ENCODE data around the gene DGKD.

DGKD gene

DNA sequence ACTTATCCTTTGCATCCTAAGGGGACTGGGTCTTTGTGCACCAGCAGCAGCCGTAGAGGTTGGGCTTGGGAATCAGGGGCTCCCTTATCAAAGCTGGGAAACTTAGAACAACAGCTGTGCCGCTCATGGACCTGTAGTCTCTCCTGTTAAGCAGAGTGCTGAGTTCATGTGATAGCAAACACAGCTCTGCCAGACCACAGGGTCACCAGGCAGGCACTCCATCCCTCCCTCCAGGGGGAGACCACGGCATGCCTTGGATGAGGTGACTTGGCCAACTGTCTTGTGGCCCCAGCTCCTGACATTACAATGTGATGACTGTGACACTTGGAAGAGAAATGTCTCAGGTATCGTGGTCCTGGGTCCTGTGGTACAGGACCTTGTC is 60.0 kb downstream of the DGKD start:
- no peak for DNase-seq

DNA sequence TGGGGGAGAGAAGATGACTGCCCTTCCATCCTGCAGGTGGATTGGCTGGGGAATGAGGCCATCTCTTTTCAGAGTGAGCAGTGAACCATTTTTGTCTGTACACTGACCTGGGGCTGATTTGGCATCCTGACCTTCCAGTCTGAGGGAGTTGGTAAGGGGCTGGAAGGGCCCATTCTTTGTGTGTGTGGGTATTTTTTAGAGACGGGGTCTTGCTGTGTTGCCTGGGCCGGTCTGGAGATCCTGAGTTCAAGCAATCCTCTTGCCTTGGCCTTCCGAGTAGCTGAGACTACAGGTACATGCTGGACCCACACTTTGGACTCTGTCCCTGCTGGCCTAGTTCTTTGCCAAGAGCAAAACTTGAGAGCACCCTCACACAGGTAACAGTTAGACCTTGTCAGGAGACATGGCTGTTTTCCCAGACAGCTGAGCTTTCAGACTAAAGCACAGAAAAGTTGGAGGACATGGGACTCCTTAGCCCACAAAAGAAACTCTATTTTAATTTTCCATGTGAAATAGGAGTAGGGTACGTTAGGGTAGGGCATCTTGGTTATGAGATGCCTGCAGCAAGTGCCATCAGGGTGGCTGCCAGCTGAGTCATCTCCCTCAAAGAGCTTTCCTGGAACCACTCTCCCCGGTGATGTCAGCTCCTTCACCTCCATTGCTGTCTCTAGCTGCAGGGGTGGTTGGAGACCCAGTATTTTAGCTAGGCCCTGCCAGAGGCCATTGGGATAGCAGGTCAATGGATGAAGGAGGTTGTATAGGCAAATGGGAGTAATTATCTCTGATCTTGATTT is 60.7 kb downstream of the DGKD start:
- no peak for DNase-seq

DNA sequence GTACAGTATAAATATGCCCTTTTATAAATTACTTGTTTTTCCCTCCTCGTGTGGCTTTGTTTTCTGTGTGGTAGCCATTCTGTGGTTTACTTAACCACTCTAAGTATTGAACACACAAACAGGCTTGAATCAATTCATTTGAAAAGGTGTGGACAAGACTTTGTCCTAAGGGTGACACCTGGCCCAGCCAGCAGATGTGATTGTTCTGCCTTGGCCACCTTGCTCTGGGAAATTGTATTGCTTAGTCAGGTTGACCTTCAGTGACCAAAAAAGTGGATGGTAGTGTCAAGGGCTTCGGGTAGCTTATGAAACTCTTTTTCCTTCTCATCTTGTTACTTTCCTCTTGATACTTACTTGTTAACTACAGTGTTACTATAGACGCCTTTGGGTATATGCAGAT is 61.9 kb downstream of the DGKD start:
- DNase-seq = no peak

DNA sequence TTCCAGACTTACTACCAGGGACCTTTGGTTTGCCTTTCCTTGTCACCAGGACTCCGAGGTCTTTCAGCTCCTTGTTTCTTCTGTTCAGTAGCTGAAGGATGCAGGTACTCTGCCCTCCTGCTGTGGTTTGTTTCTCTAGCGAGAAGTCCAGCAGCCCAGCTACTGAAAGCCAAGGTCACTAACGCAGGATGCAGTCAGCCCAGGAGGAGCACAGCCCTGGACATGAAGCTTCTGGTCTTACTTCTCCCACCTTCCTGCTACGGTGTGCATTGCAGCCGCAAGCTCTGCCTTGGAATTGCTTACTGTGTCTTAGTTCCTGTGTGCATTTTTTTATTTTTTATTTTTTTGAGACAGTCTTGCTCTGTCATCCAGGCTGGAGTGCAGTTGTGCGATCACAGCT is 62.4 kb downstream of the DGKD start:
- DNase-seq = no peak

DNA sequence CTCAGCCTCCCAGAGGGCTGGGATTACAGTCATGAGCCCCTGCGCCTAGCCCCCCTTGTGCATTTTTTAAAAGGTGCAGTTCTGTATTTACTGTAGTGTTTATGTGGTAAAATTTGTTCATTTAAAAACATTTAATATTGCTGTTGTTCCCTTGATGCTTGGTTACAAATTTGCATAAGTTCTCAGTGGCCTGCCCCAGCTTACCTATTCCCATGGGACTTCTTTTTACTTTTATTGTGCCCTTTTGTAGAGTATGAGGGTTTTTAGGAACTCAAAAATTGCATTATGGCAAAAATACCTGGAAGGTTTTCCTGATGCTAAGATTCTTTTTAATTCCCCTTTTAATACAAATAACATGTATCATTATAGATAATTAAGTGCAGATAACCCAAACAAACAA is 63.0 kb downstream of the DGKD start:
- DNase-seq = no peak

DNA sequence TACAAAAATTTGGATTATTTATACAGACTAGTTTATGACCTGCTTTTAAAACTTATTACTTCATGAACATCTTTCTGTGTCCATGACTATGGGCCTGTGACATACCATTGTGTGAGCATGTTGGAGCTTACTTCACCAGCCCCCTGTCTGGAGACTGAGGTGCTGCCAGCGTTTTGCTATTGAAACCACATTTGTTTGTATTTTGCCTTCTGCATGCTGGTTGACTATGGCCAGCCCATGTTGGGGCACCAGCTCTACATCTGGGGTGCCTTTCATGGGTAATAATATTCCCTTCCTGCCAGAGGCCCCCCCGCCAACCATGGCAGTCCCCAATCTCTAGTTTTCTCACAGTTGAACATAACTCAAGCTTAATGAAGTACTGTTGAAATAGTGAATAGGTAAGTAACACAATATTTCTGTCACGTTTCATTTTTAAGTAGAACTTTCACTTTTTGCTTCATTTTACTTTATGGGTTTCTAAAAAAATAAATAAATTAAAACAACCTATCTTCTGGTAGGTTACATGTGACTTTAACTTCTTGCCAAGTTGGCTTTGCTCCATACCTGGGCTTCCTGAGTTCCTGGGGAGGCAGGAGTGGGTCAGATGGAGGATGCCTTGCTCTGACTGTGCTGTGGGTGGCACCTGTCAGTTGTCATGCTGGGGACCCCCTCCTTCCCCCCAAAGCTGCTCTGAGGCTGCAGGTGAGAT is 63.9 kb downstream of the DGKD start:
- no peak for DNase-seq

DNA sequence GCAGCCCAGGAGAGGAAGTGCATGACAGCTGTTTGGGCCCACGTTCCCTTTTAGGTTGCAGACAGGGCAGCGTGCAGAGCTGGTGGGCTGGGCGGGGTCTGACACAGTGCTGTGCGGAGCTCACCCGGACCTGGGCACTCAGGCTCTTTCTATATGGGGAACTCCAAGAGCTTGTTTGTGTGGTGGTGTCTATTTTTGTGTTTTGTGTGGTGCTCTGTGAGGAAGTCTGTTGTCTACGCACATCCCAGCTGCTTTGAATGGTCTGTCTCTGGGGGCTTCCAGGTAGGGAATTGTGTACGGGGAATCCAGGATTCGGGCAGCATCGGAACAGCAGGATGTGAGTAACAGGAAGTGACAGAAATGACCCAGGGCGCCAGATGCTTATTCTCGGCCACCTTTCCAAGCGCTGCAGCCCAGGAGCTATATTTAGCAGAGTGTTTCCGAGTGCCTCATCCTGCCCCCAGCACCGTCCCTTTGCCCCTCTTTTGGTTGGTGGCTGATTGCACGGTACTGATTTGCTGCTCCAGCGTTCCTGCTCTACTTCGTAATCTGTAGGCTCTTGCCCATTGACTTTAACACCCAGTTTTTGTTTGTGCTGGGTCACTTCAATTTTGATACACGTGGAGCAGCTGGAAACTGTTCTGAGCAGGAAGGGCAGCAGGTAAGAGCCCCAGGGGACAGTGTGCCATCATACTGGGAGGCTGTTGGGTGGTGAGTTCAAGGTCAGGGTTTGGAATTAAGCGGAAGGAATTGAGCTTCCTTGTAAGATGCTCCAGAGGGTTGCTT is 64.7 kb downstream of the DGKD start:
- peak; percentile 71 for DNase-seq

DNA sequence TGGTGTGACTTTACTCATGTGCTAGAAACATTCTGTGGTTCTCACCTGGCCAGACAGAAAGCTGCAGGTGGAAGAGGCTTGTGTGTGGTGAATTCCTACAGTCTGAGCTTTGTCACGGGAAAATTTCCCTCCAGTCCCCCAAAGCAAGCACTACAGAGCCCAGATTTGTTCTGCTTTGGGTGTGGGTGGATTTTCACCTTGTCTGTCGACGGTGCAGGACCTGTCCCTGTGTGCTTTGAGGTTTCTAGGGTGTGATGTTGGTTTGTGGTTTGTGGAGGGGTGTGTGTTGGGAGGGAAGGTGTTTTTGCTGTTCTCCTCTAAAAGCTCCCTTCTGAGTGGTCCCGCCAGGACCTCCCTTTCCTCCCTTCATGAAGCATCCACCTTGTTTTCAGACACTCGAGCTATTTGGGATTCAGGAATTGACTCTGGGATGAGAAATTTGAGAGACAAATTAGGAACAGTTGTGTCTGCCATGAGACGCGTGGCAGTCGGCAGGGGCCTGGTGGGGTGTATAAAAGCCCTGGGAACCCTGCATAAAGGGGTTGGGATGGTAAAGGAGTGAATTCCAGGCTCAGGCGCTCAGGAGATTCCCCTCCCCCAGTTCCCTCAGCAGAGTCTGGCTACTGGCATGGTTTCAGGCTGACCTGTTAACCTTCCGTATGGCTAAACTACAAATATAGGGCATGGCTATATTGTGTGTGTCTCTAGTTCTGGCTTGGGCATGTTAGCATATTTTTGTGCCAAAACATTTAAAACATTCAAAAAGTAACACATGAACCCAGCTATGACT is 65.5 kb downstream of the DGKD start:
- peak; percentile 71 for DNase-seq

DNA sequence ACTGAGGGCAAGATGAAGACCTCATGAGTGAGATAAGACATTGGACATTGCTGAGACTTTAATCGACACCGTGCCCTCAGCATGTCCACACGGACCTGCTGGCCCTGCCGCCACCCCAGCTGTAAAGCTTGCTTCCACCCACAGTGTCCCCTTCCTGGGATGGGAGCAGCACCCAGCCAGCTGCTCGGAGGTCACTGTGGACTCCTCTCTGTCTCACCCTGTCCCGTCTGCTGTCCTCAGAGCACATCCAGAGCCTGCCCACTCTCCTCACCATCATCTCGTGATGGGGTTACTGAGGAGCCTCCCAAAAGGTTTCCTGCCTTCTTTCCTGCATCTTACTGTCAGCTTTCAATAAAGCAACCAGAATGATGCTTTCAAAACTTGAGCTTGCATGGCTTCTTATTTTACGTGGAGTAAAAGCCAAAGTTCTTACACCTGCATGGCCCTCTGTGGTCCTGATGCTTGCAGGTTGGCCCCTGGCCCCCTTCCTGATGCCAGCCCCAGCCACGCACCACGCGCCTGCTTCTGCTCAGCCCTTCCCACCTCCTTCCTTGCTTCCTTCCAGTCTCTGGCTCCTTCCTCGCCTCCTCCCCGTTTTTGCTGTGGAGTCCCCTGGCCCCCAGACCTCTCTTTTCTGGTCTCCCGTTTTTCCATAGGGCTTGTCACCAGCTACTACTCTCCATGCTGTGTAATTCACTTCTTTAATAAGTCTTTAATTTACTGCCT is 67.0 kb downstream of the DGKD start:
- DNase-seq = no peak

DNA sequence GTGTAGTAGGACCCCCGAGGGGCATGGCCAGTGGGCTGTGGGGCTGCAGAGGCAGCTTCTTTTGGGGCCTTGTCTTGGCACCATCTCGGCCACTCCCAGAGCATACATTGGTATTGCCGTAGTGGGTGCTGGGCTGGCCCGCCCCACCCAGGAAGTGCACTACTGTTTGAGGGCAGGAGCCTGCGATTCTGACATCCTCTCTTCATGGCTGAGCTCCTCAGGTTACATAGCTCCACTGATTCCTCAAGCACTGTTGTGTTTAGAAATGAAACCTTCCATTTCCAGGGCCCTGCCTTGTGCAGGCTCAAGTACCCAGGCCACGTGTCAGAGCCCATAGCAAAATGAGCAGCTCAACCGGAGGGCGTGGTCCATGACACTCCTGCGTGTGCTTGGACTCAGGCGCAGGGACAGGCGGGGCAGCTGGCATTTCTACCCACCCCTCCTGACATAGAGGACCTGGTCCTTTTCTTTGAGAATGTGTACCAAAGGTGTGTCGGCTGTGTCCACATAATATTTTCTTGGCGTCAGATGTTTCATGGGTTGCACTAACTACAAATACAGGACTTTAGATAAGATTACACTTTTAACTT is 67.9 kb downstream of the DGKD start:
- peak; percentile 72 for DNase-seq

DNA sequence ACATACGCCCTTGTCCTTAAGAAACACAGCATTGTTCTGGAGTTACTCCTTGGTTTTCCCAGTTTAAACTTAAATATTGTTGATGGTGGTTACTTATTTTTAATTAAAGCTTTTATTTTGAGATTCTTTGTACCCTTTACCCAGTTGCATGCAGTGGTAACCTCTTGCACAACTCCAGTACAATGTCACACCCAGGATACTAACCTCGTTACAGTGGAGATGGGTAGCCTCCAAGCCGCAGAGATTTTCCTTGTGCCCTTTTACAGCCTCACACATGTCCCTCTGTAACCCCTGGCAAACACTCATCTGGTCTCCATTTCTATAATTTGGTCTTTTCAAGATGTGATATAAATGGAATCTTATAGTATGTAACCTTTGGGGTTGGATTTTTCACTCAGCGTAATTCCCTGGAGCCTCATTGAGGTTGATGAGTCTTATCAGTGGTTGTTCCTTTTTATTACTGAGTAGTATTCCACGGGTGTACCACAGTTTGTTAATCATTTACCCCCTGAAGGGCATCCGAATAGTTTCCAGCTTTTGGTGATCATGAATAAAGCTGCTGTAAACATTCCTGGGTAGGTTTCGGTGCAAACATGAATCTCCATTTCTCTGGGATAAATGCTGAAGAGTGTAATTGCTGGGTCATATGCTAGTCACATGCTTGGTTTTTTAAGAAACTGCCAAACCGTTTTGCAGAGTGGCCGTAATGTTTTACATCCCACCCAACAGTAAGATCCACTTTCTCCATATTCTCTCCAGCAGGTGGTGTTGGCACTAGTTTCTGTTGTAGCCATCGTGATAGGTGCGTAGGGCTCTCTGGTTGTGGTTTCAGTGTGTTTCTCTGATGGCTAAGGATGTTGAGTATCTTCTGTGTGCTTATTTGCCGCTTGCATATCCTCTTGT is 68.6 kb downstream of the DGKD start:
- no peak for DNase-seq

DNA sequence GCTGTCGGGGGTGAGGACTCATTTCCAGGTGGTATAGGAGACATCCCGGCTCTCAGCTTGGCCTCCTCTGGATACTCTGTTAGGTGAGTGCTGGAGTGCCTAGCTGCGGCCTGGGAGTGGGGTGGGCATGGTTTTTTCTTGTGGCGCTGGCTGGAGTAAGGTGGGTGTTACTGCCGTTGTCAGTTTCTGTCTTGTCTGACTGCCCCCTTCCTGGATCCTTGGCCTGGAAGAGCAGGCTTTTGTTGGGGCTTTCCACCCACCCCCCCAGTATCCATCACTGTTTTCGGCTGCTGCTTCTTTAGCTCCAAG is 69.2 kb downstream of the DGKD start:
- DNase-seq = no peak

DNA sequence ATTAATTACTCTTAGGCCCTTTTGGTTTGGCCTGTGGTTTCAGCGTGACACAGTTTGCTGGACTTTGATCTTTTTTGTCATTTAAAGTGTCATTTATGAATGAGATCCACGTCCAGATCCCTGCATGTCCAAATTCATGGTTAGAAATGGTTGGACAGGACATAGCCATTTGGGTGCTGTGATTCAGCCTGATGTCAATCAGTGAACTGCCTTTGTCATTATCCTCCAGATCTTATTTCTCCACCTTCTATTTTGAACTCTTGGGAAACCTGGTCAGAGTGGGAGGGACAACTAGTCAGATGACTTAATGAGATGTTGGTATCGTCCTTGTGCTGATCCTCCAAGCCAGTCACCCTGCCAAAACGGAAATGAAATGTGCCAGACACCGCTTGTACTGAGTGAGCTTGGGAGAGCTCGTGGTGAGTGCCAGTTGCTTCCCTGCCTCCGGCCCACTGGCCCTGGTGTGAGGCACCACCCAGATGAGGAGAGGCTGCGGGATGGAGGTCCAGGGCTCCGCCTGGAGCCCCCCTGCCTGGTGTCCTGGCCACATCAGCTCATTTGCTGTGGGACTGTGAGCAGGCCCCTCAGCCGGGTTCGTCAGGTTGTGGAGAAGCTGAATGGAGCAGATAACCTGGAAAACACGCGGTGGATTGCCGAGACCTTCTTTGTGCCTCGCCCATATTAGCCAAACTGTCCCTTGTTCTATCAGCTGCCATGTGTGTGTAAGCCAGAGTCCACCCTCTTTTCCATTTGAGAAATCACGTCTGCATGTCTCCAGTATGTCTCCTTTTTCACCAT is 70.1 kb downstream of the DGKD start:
- DNase-seq = no peak

DNA sequence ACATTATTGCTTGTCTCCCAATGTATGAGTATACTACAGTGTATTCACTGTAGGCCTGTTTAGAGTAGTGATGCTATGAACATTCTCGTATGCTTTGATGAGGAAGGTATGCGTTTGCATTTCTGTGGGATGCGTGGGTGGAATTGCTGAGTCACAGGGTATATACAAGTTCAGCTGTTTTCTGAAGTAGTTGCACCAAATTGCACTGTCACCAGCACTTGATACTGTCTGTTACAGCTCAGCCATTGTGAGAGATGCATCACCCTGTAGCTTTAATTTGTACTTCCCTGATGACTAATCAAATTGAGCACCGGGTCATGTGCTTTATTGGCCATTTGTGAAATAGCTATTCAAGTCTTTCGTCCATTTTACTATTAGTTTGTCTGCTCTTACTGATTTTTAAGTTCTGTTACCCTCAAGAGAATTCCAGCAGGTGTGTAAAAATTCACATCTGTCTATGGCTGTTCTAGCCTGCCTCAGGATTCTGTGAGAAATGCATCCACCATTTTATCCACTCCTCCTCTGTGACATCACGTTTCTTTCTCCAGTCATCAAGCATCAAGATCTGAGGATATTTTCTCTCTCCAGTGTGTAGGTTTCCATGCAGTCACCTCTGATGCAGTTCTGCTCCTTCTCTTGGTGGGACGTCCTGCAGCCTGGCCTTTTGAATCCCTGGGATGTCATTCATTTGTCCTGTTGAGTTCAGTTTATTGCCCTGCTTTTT is 72.5 kb downstream of the DGKD start:
- DNase-seq = no peak

DNA sequence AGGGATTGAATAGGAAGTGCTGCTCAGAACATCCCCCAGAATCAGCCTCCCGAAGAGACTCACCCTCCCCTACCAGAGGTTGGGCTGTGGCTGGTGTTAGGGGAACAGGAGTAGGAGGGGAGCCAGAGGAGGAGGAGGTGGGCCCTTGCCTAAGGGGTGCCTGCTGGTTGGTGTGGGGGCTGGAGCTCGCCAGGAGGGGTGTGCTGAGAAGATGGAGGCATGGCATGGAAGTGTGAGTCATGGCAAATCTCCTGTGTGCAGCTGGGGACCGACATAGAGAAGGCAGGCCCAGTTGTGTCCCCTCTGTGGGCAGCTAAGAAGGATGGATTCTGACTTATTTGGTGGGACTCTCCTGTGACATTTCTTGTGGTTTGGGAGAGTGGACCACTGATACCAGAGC is 73.7 kb downstream of the DGKD start:
- DNase-seq = no peak

DNA sequence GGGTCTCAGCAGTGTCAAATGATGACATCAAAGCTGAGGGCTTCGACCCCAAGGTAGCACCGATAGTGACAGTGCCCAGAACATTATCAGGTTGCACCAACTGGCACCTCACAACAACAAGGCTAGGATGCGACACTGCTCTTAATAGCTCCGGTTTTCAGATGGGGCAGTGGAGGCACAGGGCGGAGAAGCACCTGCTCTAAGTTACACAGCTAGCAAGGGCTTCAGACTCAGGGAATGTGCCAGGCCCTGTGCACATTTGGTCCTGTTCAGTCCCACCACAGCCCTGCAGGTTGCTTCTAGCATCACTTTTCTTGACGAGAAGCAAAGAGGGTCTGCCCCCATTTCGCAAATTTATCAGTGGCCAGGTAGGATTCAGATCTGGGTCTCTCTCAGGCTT is 74.1 kb downstream of the DGKD start:
- DNase-seq = no peak

DNA sequence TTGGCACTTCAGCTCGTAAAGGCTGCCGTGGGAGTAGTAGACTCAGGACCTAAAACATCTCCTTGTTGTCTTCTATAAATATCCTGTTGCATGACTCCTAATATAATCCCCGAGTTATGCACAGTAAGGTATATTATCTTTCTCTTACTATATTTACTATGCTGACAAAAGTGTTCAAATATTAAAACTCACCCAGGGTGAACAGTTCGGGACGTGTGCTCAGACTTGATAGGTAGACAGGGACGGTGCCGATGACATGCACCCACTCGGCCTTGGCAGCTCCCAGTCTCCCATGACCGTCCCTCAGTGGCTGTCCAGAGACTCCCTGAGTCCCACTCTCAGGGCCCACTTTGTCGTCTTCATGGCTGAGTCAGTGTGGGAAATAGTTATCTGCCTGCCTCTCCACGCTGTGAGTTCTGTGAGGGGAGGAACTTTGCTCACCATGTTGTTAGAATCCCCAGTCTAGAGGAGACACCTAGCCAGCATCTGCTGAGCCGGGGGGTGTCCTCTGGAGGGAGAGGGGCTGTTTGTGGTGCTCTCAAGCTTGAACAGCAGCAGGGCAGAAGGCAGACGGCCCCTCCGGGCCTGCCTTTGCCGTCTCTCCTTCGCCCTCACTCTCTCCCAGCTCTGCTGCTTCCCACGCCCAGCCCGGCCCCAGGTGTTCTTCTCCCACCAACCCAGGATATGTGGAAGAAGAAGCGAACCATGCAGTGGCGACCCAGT is 75.0 kb downstream of the DGKD start:
- DNase-seq = no peak

DNA sequence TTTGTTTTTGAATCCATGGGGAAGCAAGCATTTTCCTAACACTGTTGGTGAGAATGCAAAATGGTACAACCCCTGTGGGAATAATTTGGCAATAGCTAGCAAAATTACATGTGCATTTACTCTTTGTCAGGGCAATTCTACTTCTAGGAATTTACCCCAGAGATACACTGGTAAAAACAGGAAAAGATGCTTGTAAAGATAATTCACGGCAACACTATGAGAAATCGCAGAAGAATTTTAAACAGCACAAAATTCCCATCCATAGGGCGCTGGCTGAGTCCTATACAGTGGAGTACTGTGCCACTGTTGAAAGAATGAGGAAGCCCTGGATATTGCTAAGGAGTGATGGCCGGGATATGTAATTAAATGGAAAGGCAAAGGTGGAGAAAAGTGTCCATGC is 75.8 kb downstream of the DGKD start:
- no peak for DNase-seq

DNA sequence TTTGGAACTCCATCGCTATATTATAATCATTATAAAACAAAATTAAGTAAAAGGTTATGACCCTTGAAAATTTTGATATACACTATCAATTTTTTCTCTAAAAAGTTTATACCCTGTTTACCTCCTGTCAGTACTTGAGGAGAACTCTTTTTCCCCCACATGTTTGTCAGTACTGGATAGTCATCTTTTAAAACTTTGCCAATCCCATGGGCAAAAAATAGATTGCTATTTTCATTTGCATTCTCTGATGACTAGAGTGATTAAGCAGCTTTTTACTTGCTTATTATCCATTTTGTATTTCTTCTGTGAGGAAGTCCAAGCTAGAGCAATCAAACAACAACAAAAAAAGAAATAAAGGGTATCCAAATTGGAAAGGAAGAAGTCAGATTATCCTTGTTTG is 76.4 kb downstream of the DGKD start:
- no peak for DNase-seq
